ES-I3 (cell line): ENCODE data around the gene AOPEP.
"Not testable (repeated sequence)": the region's sequence is repeated elsewhere in the genome, so short reads cannot be mapped to it uniquely, and the experiment has no call there.

Experiments
- H3K36me3 ChIP-seq: 2 replicates; pipeline ENCODE4 v1.6.1; 2013; ENCODE audit warnings: mild to moderate bottlenecking, low read length, control low read depth, moderate library complexity; ENCODE audit not compliant: insufficient read depth
- H3K4me1 ChIP-seq: 2 replicates; pipeline ENCODE4 v1.6.1; 2013; ENCODE audit warnings: mild to moderate bottlenecking, control low read depth, low read length; ENCODE audit not compliant: insufficient read depth
- H3K9ac ChIP-seq: 2 replicates; pipeline ENCODE4 v1.6.1; 2013; ENCODE audit warnings: low read depth, mild to moderate bottlenecking, low read length, moderate library complexity
- H3K9me3 ChIP-seq: 2 replicates; pipeline ENCODE4 v1.6.1; 2013; ENCODE audit warnings: mild to moderate bottlenecking, low read length, moderate library complexity; ENCODE audit not compliant: control insufficient read depth, insufficient read depth

Gene AOPEP

DNA sequence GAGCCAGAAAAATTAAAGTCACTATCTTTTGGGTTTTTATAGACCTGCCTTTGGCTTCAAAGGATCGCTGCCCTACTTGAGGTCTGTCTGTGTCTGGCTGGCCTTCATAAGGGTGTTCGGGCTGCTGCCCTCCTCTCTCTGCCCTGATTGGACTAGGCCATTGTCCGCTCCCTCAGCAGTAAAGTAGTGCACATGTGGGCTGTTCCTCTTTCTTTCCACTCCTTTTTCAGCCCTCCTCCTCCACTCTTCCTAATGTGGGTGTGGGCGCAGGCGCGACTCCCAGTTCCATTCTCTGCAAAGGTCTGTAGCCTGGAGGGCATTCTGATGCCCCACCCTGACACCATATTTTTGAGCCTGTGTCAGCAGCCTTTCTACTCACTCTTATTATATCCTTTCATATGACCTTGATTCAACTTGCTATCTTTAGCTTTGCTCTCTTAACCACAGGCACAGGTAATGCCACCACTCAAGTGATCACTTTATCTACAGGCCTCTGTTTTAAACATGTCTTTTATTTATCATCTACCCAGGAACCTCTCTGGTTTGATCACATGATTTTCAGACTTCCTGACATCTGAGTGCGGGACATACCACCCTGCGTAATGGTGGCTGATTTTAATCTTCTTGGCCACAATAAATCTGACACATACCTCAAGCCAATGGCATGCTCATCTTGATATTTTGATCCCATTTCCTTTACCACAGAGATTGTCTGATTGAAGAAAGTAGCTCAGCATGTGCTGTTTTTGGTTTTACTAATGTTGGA, 144.5 kb downstream of the AOPEP start:
- Histone ChIP-seq H3K9ac (no peak overlapping the region), H3K4me1 (no peaks in the 10 kb centered on the region), H3K36me3 (no peaks in the 10 kb centered on the region), H3K9me3 (no peaks in the 10 kb centered on the region)

DNA sequence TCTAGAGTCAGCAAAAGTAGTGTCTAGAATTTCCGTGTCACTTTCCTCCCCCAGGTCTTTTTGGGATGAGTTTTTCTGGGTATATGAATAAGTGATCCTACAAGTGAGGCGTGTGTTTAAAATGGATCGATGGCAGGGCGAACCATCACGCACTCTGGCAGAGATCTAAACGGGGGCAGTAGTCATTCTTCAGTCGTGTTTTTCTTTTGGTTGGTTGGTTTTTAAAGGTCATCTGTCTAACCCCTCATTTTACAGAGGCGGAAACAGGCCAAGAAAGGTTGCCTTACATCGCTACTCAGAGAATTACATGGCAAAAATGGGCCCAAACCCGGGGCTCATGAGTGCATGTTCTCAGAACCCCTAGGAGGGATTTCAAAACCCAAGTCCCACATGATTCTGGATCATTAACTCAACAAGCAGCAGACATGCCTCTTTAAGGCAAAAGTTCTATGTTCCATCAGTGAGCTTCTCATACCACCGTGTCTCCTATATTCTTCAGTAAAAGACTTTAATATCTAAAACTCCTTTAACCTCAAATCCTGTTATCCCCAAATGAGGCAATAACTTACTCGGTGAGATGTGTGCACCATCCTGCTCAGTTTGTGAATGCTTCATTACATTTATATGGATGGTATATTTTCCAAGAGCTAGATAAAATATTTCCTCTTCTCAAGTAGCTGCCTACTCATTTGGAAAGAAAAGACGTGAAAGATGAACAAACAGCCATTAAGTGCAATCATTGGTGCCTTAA, 145.8 kb downstream of the AOPEP start:
- no peak overlapping the region for H3K9ac ChIP-seq
- H3K4me1 ChIP-seq: no peaks in the 10 kb centered on the region
- H3K9me3 ChIP-seq: no peaks in the 10 kb centered on the region
- no peaks in the 10 kb centered on the region for H3K36me3 ChIP-seq

DNA sequence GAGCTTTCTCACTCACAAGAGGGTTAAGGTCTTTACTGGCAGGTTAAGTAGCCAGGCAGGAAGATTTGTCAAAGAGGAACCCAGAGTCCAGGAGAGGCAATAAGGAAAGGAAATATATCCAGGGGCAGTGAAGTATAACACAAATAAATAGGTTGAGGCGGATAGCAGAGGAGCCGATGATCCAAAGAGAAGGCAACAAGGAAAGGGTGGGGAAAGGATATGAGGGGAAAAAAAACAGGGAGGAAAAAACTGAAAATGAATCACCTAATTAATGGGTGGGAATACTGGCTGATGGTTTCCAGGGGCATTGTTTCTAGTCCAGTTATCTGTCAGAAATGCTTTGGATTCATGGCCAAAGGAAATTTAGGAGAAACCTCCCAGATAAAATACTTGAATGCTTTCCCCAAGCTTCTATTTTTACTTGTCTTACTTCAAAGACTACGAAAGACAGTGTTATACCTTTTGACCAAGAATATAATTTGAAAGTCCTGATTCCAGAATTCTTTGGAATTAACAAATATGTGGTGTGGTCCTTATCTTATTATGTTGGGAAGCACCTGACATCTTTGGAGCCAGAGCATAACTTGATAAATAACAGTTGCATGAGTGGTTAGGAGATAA, 146.5 kb downstream of the AOPEP start:
- H3K4me1 ChIP-seq: no peaks in the 10 kb centered on the region

DNA sequence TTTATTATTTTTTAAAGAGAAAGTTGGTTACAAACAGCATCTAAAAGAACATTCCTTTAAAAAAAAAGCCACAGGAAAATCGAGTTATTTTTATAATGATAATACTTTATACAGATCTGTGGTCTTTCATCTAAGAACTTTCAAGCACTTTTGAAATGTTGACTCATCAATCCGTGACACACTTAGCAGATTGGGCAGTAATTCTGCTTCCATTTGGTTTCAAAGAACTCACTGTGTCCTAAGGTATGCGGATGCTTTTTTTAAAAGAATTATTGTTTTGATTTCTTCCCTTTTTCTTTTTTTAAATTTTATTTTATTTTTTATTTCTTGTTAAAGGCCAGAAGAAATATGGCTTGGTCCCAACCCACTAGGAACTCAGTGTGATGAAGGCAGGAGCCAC, 147.8 kb downstream of the AOPEP start:
- Histone ChIP-seq H3K4me1 (no peaks in the 10 kb centered on the region), H3K9ac (no peak overlapping the region), H3K9me3 (no peaks in the 10 kb centered on the region), H3K36me3 (no peaks in the 10 kb centered on the region)

More for the DNA sequence above, 146.5 kb downstream of the AOPEP start:
- Histone ChIP-seq H3K9ac (no peak overlapping the region), H3K9me3 (no peaks in the 10 kb centered on the region), H3K36me3 (no peaks in the 10 kb centered on the region)

DNA sequence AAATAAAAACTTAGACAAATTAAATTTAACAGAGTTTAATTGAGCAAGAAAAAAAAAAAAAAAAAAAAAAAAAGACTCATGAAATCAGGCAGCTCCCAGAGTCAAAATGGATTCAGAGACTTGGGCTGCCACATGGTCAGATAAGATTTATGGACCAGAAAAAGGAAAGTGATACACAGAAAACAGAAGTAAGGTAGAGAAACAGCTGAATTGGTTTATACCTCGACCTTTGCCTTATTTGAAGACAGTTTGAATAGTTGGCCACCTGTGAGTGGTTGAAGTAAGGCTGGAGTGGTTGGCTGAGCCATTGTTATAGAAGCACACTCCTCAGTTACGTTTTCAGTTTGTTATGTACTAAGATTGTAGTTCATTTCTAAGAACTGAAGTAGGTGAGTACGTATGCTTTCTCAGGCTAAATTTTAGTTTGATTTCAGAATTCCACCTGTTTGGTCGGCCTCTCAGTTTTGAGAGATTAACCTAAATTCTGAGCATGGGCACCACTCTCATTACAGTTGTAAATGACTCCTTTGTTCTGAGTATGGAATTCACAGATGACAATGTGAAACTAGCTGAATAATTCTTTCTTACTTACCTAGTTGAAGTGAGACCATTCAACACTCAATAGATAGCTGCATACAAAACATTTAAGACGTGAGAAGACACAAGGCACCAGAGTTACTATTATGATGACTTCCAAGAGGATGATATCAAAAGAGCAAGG, 149.0 kb downstream of the AOPEP start:
- Histone ChIP-seq H3K4me1 (no peaks in the 10 kb centered on the region), H3K9ac (no peak overlapping the region), H3K36me3 (no peaks in the 10 kb centered on the region), H3K9me3 (no peaks in the 10 kb centered on the region)

DNA sequence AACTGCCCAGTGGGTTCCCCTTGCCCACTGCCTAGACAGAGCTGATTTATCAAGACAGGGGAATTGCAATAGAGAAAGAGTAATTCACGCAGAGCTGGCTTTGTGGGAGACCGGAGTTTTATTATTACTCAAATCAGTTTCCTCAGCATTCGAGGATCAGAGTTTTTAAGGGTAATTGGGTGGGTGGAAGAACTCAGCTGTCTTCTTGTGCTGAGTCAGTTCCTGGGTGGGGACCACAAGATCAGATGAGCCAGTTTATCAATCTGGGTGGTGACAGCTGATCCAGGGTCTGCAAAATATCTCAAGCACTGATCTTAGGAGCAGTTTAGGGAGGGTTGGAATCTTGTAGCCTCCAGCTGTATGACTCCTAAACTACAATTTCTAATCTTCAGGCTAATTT, 152.3 kb downstream of the AOPEP start:
- not testable (repeated sequence) for H3K36me3 ChIP-seq, H3K9me3 ChIP-seq, H3K4me1 ChIP-seq, H3K9ac ChIP-seq

DNA sequence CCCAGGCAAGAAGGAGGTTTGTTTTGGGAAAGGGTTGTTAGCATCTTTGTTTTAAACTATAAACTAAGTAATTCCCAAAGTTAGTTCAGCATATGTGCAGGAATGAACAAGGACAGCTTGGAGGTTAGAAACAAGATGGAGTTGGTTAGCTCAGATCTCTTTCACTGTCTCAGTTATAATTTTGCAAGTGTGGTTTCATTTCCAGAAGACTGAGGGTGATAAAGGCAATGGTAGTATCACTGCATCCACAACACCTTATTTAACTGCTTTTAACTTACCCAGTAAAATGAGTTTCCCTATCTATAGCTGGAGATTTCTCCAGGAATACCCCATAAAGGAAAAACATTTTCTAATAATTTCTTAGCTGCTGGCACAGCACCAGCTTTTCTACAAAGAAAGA, 152.7 kb downstream of the AOPEP start:
- Histone ChIP-seq H3K9me3 (no peaks in the 10 kb centered on the region), H3K4me1 (no peaks in the 10 kb centered on the region), H3K9ac (no peak overlapping the region), H3K36me3 (no peaks in the 10 kb centered on the region)

DNA sequence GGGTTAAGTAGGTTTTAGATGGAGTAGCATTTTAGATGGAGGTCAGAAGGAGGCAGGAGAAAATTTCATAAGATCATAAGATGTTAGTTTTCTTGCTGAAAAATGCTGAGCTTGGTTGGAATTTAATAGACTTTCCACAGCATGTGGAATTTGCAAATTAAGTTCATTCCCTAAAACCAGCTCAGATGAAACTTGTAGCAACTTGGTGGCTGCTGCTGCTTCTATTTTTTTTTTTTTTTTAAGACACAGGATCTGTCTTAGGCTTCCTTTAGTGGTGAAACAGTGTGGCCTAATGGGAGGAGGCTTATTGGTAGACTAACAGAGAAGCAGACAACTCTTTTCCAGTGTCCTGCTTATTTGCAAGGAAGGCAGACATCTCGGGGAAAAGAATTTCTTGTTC, 154.5 kb downstream of the AOPEP start:
- no peak overlapping the region for H3K9ac ChIP-seq
- no peaks in the 10 kb centered on the region for H3K36me3 ChIP-seq
- H3K9me3 ChIP-seq: no peaks in the 10 kb centered on the region
- H3K4me1 ChIP-seq: no peaks in the 10 kb centered on the region

DNA sequence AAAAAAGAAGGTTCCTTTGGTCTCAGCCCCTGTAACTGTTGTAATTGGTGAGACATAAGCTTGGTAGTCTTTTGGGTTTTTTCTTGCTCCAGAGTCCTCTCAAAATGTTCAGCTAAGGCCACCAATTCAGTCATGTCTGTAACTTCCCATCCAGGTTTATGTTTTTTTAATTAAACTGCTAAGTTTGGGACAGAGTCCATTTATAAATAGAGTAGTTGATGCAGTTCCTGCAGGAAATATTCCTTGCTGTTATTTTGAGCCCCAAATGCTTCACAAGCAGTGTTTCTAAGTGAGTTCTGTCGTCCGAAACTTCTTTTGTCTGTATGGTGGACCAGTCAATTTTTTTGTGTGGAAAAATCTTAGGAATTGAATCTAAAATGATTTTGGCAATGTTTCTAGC, 155.0 kb downstream of the AOPEP start:
- Histone ChIP-seq H3K9me3 (no peaks in the 10 kb centered on the region), H3K9ac (no peak overlapping the region), H3K36me3 (no peaks in the 10 kb centered on the region), H3K4me1 (no peaks in the 10 kb centered on the region)

DNA sequence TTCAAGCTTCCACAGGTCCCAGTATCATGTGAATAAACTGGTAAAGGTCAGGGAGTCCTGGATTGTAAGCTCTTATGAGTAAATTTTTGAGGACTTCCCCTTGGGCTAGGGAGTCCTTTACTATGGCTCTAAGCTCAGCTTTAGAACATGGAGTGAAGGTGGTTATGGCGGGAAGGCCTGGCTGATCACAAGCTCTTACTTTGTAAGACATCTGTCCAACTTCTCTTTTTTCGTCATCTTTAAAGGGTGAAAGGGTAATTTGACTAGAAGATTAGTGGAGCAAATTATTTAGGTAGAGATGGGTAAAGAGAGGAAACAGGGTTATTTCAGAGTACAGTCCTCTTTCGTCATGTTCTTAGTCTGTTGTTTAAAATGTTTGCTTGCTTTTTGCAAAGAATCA, 155.4 kb downstream of the AOPEP start:
- H3K36me3 ChIP-seq: no peaks in the 10 kb centered on the region
- H3K9ac ChIP-seq: no peak overlapping the region
- no peaks in the 10 kb centered on the region for H3K9me3 ChIP-seq
- H3K4me1 ChIP-seq: no peaks in the 10 kb centered on the region

DNA sequence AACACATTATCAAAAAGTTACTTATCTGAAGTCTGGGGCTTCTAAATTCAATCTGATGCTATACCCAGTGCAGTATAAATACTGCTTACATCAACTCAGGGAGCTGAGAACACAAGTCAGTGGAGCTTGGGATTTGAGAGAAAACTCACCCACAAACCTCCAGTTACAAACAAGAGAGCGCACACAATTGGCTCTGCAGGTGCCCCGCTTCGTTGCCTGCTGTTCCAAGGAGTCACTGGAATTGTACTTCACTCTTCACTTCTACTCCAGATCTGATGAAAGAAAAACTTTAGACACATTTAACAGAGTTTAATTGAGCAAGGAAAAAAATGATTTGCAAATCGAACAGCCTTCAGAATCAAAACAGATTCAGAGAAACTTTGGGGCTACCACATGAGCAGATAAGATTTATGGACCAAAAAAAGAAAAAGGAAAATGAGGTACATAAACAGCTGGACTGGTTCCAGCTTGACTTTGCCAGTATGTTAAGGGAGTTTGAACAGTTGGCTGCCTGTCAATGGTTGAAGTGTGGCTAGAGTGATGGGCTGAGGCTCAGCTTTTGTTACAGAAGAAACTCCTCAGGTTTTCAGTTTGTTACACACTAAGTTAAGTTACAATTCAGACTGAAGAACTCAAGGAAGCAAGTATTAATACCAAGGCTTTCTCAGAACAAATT, 156.6 kb downstream of the AOPEP start:
- H3K36me3 ChIP-seq: no peaks in the 10 kb centered on the region
- no peaks in the 10 kb centered on the region for H3K9me3 ChIP-seq
- no peak overlapping the region for H3K9ac ChIP-seq
- no peaks in the 10 kb centered on the region for H3K4me1 ChIP-seq

DNA sequence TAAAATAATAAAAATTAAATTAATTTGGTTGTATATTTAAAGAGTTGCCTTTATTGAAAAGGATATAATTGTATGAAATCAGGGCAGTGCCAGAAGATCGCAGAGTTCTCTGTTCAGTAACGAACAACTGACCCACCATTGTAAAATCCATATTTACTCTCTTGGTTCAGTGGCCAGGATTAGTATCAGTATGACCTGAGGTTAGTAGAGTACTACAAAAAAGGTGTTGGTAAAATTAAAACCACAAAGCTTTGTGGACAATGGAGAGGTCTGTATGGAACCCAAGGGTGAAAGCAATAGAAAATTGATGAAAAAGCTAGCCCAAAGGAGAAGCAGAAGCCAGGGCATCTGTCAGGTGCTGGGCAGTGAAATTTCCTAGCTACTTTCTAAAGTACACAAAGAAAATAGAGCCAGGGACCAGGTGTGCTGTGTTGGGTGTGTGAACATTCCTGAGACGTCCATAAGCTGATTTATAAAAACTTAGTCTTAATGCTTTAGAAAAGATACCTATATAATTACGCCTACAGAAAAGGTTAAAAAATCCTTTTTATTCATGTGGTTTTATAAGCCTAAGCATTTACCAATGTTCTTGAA, 159.5 kb downstream of the AOPEP start:
- peaks cover under 1% of the 10 kb centered on the region; the same call in 1 of the 2 replicates for H3K9me3 ChIP-seq
- no peak overlapping the region for H3K9ac ChIP-seq
- H3K4me1 ChIP-seq: no peaks in the 10 kb centered on the region
- H3K36me3 ChIP-seq: no peaks in the 10 kb centered on the region

DNA sequence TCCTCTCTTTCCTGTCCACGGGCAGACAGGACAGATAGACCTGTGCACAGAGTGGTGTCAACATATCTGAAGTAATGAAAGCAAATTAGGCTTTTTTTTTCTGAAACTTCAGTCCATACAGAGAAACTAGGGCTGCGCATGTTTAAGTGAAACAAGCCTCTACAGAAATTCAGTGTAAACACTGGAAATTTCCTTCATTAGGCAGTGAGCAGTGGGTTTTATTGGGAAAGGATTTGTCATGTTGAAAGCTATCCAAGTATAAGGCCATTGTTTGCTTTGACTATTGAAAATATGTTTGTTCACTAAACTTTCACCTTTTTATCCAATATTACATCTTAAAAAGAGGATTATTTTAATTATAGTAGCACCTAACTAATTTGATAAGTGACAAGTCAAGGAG, 161.2 kb downstream of the AOPEP start:
- Histone ChIP-seq H3K4me1 (no peaks in the 10 kb centered on the region), H3K9ac (no peak overlapping the region), H3K9me3 (peaks cover 3% of the 10 kb centered on the region; the same call in 1 of the 2 replicates), H3K36me3 (no peaks in the 10 kb centered on the region)

DNA sequence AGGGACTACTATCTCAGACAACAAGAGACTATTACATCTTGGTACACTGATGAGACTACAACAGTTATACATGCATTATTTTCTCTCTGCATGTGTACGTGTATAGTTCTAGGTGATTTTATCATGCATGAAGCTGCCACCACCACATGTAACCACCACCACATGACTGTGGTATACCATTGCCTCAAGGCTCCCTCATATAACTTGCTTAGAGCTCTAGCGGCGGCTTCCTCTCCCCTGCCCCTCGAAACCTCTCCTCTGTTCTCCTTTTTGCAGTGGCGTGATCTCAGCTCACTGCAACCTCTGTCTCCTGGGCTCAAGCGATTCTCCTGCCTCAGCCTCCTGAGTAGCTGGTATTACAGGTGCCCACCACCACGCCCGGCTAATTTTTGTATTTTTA, 162.3 kb downstream of the AOPEP start:
- Histone ChIP-seq H3K36me3 (no peaks in the 10 kb centered on the region), H3K9me3 (peaks cover 3% of the 10 kb centered on the region; the same call in 1 of the 2 replicates), H3K4me1 (no peaks in the 10 kb centered on the region), H3K9ac (no peak overlapping the region)
